NCI-H128 (cell line): ENCODE results near the gene TRIM29.
"Not testable (repeated sequence)": the region's sequence is repeated elsewhere in the genome, so short reads cannot be mapped to it uniquely, and the experiment has no call there.

ENCODE experiments used
- DNase-seq: peaks from one replicate; lab custom pipeline; 2025; ENCODE audit not compliant: unreplicated experiment; lab: John Stamatoyannopoulos, UW

Gene TRIM29

GRCh38 chr11:120172054-120172911 is 34.4 kb upstream of the TRIM29 start:
- no peak for DNase-seq

- no peak for DNase-seq
Observed at GRCh38 chr11:120170741-120171261, 32.9 kb upstream of the TRIM29 start.

GRCh38 chr11:120169981-120170698 is 32.2 kb upstream of the TRIM29 start:
- DNase-seq = no peak

- DNase-seq = peak; percentile 46
Observed at GRCh38 chr11:120168960-120169681, 31.2 kb upstream of the TRIM29 start.

- DNase-seq = no peak
Observed at GRCh38 chr11:120168108-120168959, 30.4 kb upstream of the TRIM29 start.

GRCh38 chr11:120167659-120168058 is 29.7 kb upstream of the TRIM29 start:
- DNase-seq = no peak

GRCh38 chr11:120160436-120160835 is 22.5 kb upstream of the TRIM29 start:
- no peak for DNase-seq

- no peak for DNase-seq
Observed at GRCh38 chr11:120153221-120153620, 15.3 kb upstream of the TRIM29 start.

GRCh38 chr11:120151536-120151935 is 13.6 kb upstream of the TRIM29 start:
- DNase-seq = no peak

- no peak for DNase-seq
Observed at GRCh38 chr11:120149246-120149645, 11.3 kb upstream of the TRIM29 start.

- DNase-seq = no peak
Observed at GRCh38 chr11:120147950-120148270, 10.0 kb upstream of the TRIM29 start.

- DNase-seq = no peak
Observed at GRCh38 chr11:120147094-120147949, 9.4 kb upstream of the TRIM29 start.

- no peak for DNase-seq
Observed at GRCh38 chr11:120146413-120147093, 8.6 kb upstream of the TRIM29 start.

- no peak for DNase-seq
Observed at GRCh38 chr11:120144501-120144900, 6.6 kb upstream of the TRIM29 start.

- DNase-seq = not testable (repeated sequence)
Observed at GRCh38 chr11:120143472-120143871, 5.6 kb upstream of the TRIM29 start.

- no peak for DNase-seq
Observed at GRCh38 chr11:120142441-120143100, 4.7 kb upstream of the TRIM29 start.

GRCh38 chr11:120141768-120142423 is 4.0 kb upstream of the TRIM29 start:
- DNase-seq = no peak

- no peak for DNase-seq
Observed at GRCh38 chr11:120141113-120141767, 3.3 kb upstream of the TRIM29 start.
